AG10803 (cell line): Measurements from ENCODE around the gene PDE3A.
"Not testable (repeated sequence)": the region's sequence is repeated elsewhere in the genome, so short reads cannot be mapped to it uniquely, and the experiment has no call there.

ENCODE experiments used
- DNase-seq: peaks from one replicate; pipeline ENCODE4 v3.0.0; 2010; ENCODE audit warnings: low read depth
- H3K4me3 ChIP-seq: 2 replicates; pipeline ENCODE4 v1.5.1; 2011; ENCODE audit warnings: mild to moderate bottlenecking, low read length, control low read depth
- TF ChIP-seq, protein P1 (sequence below): conservative IDR thresholded peaks from 2 replicates; pipeline ENCODE4 v1.5.1; 2011; ENCODE audit warnings: mild to moderate bottlenecking, low read length, control low read depth, inconsistent platforms

PDE3A gene

DNA sequence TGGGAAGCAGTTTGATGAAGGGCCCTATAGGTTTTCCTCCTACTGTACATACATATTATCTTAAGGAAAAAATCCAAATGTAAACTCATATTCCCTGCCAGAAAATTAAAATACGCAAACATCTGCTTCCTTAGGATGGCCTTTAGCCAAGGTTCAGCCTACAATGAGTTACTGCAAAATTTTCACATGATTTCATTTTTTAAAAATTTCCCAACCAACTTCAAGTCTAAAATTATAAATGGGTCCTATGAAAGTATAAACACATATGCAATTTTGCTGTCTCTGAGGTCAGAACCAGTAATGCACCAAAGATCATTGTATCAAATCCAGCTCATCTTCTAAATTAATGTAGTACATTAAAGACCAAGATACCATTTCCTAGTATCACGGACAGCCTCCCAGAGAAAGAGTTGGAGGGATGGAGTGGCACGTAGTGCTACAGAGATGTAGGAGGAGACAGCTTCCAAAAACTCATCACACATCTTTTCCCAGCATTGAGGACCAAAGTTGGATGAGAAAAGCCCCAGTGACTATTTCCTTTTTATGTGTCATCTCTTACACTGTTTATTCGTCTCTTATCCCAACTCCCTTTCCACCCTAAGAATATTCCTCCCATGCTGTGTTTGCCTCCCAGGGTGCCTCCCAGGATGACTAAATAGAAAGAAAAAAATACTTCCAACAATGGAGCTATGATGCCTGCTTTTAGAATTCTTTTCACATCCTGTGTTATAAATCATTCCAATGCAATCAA is 234.5 kb downstream of the PDE3A start:
- peak; percentile 64 for DNase-seq
- H3K4me3 ChIP-seq, result no peak overlapping the region
- TF ChIP-seq, protein P1, sequence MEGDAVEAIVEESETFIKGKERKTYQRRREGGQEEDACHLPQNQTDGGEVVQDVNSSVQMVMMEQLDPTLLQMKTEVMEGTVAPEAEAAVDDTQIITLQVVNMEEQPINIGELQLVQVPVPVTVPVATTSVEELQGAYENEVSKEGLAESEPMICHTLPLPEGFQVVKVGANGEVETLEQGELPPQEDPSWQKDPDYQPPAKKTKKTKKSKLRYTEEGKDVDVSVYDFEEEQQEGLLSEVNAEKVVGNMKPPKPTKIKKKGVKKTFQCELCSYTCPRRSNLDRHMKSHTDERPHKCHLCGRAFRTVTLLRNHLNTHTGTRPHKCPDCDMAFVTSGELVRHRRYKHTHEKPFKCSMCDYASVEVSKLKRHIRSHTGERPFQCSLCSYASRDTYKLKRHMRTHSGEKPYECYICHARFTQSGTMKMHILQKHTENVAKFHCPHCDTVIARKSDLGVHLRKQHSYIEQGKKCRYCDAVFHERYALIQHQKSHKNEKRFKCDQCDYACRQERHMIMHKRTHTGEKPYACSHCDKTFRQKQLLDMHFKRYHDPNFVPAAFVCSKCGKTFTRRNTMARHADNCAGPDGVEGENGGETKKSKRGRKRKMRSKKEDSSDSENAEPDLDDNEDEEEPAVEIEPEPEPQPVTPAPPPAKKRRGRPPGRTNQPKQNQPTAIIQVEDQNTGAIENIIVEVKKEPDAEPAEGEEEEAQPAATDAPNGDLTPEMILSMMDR, result no peak

DNA sequence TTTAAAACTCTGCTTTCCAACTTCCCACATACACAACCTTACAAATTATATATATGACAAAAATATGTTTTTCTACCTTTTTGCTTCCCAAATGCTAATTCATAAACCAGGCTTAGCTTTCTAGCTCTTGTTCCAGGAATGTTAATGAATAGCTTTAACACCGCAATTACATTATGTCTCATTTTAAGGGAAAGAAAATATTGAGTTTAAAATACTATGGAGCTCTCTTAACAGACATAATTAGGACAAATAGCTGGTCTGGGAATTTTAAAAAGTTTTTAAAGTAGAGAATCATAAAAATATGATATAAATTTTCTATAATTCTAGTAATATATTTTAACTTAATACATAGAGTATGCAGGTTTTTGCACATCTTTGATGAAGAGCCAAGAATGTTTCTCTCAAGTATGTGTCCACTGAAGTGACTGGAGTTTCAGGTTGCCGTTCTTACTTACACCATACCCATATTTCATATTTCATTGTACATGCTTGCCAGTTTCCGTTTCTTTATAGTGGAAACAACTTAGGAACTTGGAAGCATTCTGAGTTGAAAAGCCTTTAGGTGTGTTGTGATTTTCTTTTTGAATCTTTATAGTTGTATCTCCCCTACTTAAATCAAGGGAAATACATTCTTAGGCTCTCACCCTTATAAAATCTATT is 236.2 kb downstream of the PDE3A start:
- DNase-seq, result no peak
- TF ChIP-seq, protein P1, result no peak

DNA sequence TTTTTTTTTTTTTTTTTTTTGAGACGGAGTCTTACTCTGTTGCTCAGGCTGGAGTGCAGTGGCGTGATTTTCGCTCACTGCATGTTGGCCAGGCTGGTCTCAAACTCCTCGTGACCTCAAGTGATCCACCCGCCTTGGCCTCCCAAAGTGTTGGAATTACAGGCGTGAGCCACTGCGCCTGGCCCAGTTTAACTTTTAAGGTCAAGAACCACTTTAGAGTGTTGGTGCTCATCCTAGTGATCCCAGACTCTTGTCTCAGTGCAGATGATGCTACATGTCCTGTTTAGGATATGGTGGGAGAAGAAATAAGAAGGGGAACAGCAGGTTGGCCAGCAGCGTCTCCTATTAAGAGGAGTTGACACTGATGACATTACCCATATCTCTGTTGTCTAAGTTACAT is 246.7 kb downstream of the PDE3A start:
- not testable (repeated sequence) for H3K4me3 ChIP-seq, DNase-seq

More for the DNA sequence above, 236.2 kb downstream of the PDE3A start:
- H3K4me3 ChIP-seq, result no peak overlapping the region

DNA sequence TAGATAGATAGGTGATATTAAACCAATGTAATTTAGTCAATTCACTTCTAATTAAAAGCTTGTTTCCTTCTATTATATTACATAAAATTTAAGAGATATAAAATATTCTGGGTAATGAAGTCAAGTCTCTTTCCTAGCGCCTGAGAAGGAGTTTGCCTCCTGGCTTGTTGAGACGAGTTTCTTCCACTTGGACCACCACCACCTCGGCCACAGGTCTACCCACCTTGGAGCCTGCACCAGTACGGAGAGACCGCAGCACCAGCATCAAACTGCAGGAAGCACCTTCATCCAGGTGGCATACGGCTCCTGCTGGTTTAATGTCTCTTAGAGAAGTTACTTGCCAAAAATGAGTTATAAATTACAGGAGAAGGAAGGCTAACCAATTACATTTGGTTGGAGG is 247.8 kb downstream of the PDE3A start:
- TF ChIP-seq, protein P1, result no peak
- H3K4me3 ChIP-seq, result no peak overlapping the region
- DNase-seq, result no peak

DNA sequence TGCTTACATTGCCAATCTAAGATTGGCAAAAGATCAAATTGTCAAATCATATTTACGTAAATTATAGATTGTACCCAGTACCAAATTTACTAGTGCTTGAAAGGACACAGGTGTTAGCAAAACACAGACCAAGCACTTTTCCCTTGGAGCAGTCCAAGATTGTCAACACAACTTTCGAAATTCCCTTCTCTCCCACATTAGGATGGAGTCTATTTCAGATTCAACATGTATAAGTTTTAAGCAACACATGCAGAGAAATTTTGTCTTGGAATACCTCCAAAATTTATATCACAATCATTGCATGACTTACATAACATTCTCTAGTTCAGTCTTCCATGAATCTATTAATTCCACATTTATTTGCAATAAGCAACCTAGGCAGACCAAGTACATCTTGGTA is 251.9 kb downstream of the PDE3A start:
- no peak overlapping the region for H3K4me3 ChIP-seq
- DNase-seq, result peak; percentile 50
- TF ChIP-seq, protein P1, result no peak

DNA sequence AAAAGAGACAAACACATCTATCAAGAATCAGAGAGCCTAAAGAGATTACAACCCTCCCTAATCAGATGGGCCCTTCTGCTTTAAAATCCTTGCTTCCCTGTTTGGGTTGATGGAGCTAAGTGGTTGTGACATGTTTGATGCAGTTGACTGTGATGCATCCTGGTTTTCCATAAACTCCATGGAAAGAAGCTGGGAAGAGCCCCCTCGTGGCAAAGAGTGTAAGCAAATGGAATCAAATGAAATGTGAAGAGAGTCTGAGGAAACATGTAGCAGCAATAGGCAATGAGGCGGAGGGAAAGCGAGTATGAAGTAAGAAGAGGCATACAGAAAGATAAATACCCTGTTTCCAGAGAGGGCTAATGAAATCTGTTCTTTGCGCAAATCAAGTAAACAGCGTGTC is 256.4 kb downstream of the PDE3A start:
- no peak overlapping the region for H3K4me3 ChIP-seq
- TF ChIP-seq, protein P1, result peak; percentile 58
- peak; percentile 22 for DNase-seq

DNA sequence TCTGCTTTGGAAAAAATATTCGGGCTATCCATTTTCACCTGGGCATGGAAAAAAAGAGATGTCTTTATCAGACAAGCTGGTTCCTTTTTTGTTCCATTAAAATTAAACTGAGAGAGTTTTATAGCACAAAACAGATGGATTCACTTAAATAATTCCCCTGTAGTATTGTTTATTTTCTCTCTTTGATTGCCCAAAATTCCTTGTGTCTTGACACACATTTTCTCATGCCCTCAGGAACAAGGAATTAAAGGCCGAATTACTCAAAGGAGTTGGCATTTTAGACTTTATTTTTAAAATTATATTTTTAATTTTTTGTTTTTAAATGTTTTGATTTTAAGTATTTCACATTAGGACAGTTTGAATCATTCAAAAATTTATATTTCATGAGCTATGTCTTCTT is 257.2 kb downstream of the PDE3A start:
- H3K4me3 ChIP-seq, result no peak overlapping the region
- TF ChIP-seq, protein P1, result no peak
- no peak for DNase-seq
